ENCODE results near the gene CREB3. TPM values are rescaled to one million over a fixed set of nuclear protein-coding genes. Genes with fewer than 3 reads are reported as not detected.

CREB3 gene
- polyA plus RNA-seq, 1 experiment: 51.1 TPM

- Histone ChIP-seq H3K27ac (ENCODE audit: low read depth, low read length) (no peak overlapping the region), H3K4me3 (ENCODE audit: low read depth, low read length) (peak overlapping the region; percentile 46), H3K9me3 (ENCODE audit: control insufficient read depth, insufficient read depth, low read length) (no peaks in the 10 kb centered on the region), H3K27me3 (ENCODE audit: control insufficient read depth, insufficient read depth, low read length) (peaks cover 3% of the 10 kb centered on the region)
- no peak for DNase-seq (ENCODE audit: low read depth, low spot score)
- ChIA-PET CTCF (interaction anchor here (0.6 to 1.9 kb wide), 12 partner anchors 9 to 398 kb away, joined by 3 to 10 read pairs (median 4); no protein-coding TSS in a partner anchor), POLR2A (interaction anchor here (1.5 kb wide), 1 partner anchor 26 kb away, joined by 3 read pairs; no protein-coding TSS in a partner anchor)
- peak; percentile 58 for TF ChIP-seq CTCF (IDR thresholded peaks at IDR 0.05; ENCODE audit: low read depth, low read length)
Observed at GRCh38 chr9:35756275-35757225, 24.1 kb downstream of the CREB3 start.

DNA sequence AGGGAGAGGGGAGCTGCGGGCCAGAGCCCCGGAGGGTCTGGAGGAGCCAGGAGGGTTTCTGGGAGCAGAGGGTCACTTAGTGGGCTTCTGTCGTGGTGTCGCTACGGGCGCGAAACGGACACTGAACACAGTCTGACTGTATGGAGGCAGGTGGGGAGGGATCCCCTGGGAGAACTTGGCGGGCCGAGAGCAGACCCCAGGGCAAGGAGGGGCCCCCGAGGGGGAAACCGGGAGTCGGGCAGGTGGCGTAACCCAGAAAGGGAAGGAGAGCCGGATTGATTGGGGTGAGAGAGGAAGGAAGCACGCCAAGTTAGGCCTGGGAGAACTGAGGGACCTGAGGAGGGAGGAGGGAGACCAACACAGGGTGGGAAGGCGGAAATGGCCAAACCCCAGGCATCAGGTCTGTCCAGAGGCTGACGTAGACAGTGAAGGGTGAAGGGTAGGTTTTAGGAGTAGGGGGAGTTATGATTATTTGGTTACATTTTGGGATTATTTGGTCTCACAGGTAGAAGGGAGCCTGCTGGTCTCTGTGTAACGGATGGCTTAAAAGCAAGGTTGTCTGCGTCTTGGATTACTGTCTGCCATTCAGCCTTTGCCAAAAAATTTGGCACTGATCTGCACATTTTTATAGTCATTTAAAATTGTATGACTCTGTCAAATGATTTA lies 24.9 kb downstream of the CREB3 start:
- ChIA-PET CTCF (interaction anchor here (0.6 to 1.9 kb wide), 8 partner anchors 12 to 399 kb away, joined by 3 to 10 read pairs (median 4); no protein-coding TSS in a partner anchor), POLR2A (interaction anchor here (1.5 kb wide), 1 partner anchor 27 kb away, joined by 3 read pairs; no protein-coding TSS in a partner anchor)
- no peak for TF ChIP-seq CTCF (IDR thresholded peaks at IDR 0.05; ENCODE audit: low read depth, low read length)
- no peak for DNase-seq (ENCODE audit: low read depth, low spot score)
- no peaks in the 10 kb centered on the region for H3K9me3 ChIP-seq (ENCODE audit: control insufficient read depth, insufficient read depth, low read length)
- H3K27me3 ChIP-seq (ENCODE audit: control insufficient read depth, insufficient read depth, low read length): peaks cover 7% of the 10 kb centered on the region
- H3K27ac ChIP-seq (ENCODE audit: low read depth, low read length): no peak overlapping the region
- H3K4me3 ChIP-seq (ENCODE audit: low read depth, low read length): peak overlapping the region; percentile 35

DNA sequence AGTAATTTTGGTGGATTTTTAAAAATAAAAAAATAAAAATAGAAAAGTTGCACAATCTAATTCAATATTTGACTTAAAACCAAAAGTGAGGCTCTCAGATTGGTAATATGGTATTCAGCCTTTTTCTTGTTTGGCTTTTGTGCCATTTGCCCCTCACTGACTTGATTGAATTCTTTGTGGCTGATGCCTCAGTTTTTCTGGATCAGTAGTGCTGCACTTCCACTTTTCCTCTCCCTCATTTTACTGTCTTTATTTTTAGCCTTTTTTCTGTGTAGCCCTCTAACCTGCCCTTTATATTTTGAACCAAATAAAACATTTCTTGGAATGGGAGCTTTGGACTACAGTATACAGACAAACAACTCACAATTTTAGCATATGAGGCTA lies 25.4 kb downstream of the CREB3 start:
- POLR2A ChIA-PET: no interaction called here

DNA sequence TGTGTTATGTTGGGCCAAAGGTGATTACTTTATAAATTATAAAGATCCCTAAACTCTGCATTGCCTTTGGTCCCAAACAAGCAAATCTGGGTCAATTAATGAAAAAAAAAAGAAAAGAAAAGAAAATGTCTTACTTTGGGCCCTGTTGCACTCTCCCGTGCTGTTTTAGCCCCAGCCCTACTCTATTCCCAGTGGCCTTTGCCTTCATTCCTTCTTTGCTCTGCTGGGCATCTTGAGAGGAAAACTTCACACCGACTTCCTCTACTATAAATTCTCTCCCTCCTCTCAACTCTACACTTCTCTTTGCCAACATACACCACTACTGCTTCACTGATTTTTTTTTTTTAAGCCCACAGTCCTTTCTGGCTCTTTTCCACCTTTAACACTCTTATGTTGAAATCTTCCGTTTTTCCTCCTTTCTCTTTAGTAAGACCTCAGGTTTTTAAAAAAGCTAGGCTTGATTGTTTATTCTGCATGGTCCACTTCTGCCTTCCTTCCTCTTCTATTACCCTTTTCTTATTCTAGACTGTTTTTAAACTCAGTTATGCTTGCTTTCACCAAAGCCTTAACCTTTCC lies 26.1 kb downstream of the CREB3 start:
- Histone ChIP-seq H3K27me3 (ENCODE audit: control insufficient read depth, insufficient read depth, low read length) (peaks cover 11% of the 10 kb centered on the region), H3K27ac (ENCODE audit: low read depth, low read length) (no peak overlapping the region), H3K9me3 (ENCODE audit: control insufficient read depth, insufficient read depth, low read length) (no peaks in the 10 kb centered on the region), H3K4me3 (ENCODE audit: low read depth, low read length) (no peak overlapping the region)
- ChIA-PET POLR2A (interaction anchor here (0.6 to 1.1 kb wide), 3 partner anchors 10 to 69 kb away, joined by 3 read pairs; partner anchors contain the start of genes GBA2 and RGP1), CTCF (interaction anchor here (1.4 kb wide), 1 partner anchor 124 kb away, joined by 6 read pairs; no protein-coding TSS in a partner anchor)
- TF ChIP-seq CTCF (IDR thresholded peaks at IDR 0.05; ENCODE audit: low read depth, low read length): no peak
- DNase-seq (ENCODE audit: low read depth, low spot score): no peak

More for the DNA sequence above, 25.4 kb downstream of the CREB3 start:
- Histone ChIP-seq H3K4me3 (ENCODE audit: low read depth, low read length) (no peak overlapping the region), H3K27me3 (ENCODE audit: control insufficient read depth, insufficient read depth, low read length) (peaks cover 7% of the 10 kb centered on the region), H3K9me3 (ENCODE audit: control insufficient read depth, insufficient read depth, low read length) (no peaks in the 10 kb centered on the region), H3K27ac (ENCODE audit: low read depth, low read length) (no peak overlapping the region)
- DNase-seq (ENCODE audit: low read depth, low spot score): no peak
- TF ChIP-seq CTCF (IDR thresholded peaks at IDR 0.05; ENCODE audit: low read depth, low read length): no peak
- CTCF ChIA-PET: interaction anchor here (1.4 kb wide), 1 partner anchor 124 kb away, joined by 6 read pairs; no protein-coding TSS in a partner anchor
